HepG2 (cell line): ENCODE measurements around the gene ZNF20. TPM values are rescaled to one million over a fixed set of nuclear protein-coding genes. Genes with fewer than 3 reads are reported as not detected.

Experiments
- ATAC-seq: fragments of 200-7000 bp; cut with Tn5 transposase; 3 replicates; pipeline ENCODE4 v1.9.1; 2020; ENCODE audit warnings: mild to moderate bottlenecking, moderate library complexity
- BruUV-seq: library from RNA; stranded (reverse); fragments of 400-500 nt; replicated peaks from 2 replicates; lab custom pipeline; 2021; lab: Mats Ljungman, UMichigan
- CTCF ChIA-PET: fragments of 300-600 bp; formaldehyde crosslinking; extraction: SDS; loops from one replicate; lab custom pipeline; 2021; ENCODE audit warnings: low total read pairs, inconsistent platforms, low intra/inter-chr PET ratio; lab: Yijun Ruan, JAX
- POLR2A ChIA-PET: fragments of 350-600 bp; sonication (Branson Sonifier 250); formaldehyde crosslinking; loops from one replicate; lab custom pipeline; 2020; ENCODE audit warnings: antibody characterized with exemption, inconsistent platforms; lab: Yijun Ruan, JAX
- DNase-seq: peaks from one replicate; pipeline ENCODE4 v3.0.0-alpha.2; 2015; ENCODE audit warnings: low spot score
- FAIRE-seq: peaks from 3 replicates; lab custom pipeline; 2011; peaks lifted over from hg19 to GRCh38; lab: Jason Lieb, UNC
- H2AFZ ChIP-seq: one replicate; pipeline ENCODE4 v1.6.1; 2011; ENCODE audit warnings: low read length, inconsistent platforms
- H3K27ac ChIP-seq: fragments of 300-600 bp; 3 replicates; pipeline ENCODE4 v1.8.0; 2011; ENCODE audit warnings: mixed run types, mild to moderate bottlenecking, mixed read lengths, low read length, inconsistent platforms; ENCODE audit not compliant: insufficient read depth; ENCODE audit errors: extremely low read length
- H3K27me3 ChIP-seq, 2 experiments: fragments of 200-600 bp in 1 of 2; 2 replicates in 1 of 2; 3 replicates in 1 of 2; pipeline versions ENCODE4 v1.6.0 to v1.8.0; 2011; ENCODE audit warnings: low read length in 2 of 2, mild to moderate bottlenecking in 2 of 2, moderate library complexity in 2 of 2, inconsistent platforms in 1 of 2; ENCODE audit not compliant: insufficient read depth in 2 of 2, control insufficient read depth in 1 of 2
- H3K36me3 ChIP-seq, 2 experiments: fragments of 200-600 bp in 1 of 2; replicated peaks in 1 of 2; 2 replicates in 1 of 2; 3 replicates in 1 of 2; pipeline versions ENCODE4 v1.5.1 to v1.8.0; 2011; ENCODE audit warnings: low read length in 2 of 2, inconsistent platforms in 1 of 2; ENCODE audit not compliant: insufficient read depth in 2 of 2, control insufficient read depth in 1 of 2
- H3K4me1 ChIP-seq: 2 replicates; pipeline ENCODE4 v1.5.1; 2012; ENCODE audit warnings: low read length, inconsistent platforms; ENCODE audit not compliant: insufficient read depth
- H3K4me2 ChIP-seq: 2 replicates; pipeline ENCODE4 v1.6.0; 2011; ENCODE audit warnings: low read depth, low read length, inconsistent platforms
- H3K4me3 ChIP-seq, 3 experiments: fragments of 200-600 bp in 1 of 3; sonication (generic), shearing (Covaris generic) in 1 of 3; replicated peaks in 1 of 3; 2 replicates each; pipeline ENCODE4 v1.5.1; 2011 to 2016; ENCODE audit warnings: low read length in 3 of 3, inconsistent platforms in 2 of 3, low read depth in 2 of 3, mild to moderate bottlenecking in 2 of 3, control low read depth in 1 of 3, mixed read lengths in 1 of 3; ENCODE audit not compliant: insufficient read depth in 1 of 3
- H3K79me2 ChIP-seq: one replicate; pipeline ENCODE4 v1.6.1; 2011; ENCODE audit warnings: low read length, inconsistent platforms; ENCODE audit not compliant: insufficient read depth
- H3K9ac ChIP-seq: 2 replicates; pipeline ENCODE4 v1.6.0; 2011; ENCODE audit warnings: mild to moderate bottlenecking, low read depth, low read length, inconsistent platforms; ENCODE audit not compliant: insufficient read depth
- H3K9me3 ChIP-seq: 2 replicates; pipeline ENCODE4 v1.5.1; 2012; ENCODE audit warnings: mild to moderate bottlenecking, low read length
- H4K20me1 ChIP-seq: 2 replicates; pipeline ENCODE4 v1.6.0; 2011; ENCODE audit warnings: inconsistent platforms, mild to moderate bottlenecking, low read length, moderate library complexity; ENCODE audit not compliant: insufficient read depth
- ATF7 ChIP-seq, 2 experiments: fragments of 450-650 bp in 1 of 2; sonication (generic) in 1 of 2; formaldehyde crosslinking in 1 of 2; IDR thresholded peaks; 2 replicates each; pipeline versions ENCODE4 v1.4.0 to v1.6.1; 2016 to 2020; ENCODE audit warnings: antibody characterized with exemption in 1 of 2, mild to moderate bottlenecking in 1 of 2, missing genetic modification reagents in 1 of 2
- IRF2 ChIP-seq: IDR thresholded peaks from 2 replicates; pipeline ENCODE4 v1.6.1; 2018; ENCODE audit warnings: missing genetic modification reagents, missing compliant biosample characterization
- MEIS1 ChIP-seq: sonication (generic); formaldehyde crosslinking; IDR thresholded peaks from 2 replicates; pipeline ENCODE4 v1.9.0; 2021; ENCODE audit warnings: mild to moderate bottlenecking, missing genetic modification reagents, moderate library complexity, borderline replicate concordance
- MIER3 ChIP-seq: IDR thresholded peaks from 2 replicates; pipeline ENCODE4 v1.6.1; 2016; ENCODE audit warnings: missing compliant biosample characterization, borderline replicate concordance
- MTA1 ChIP-seq: sonication (generic); formaldehyde crosslinking; IDR thresholded peaks from 2 replicates; pipeline ENCODE4 v1.4.0; 2020; ENCODE audit warnings: missing genetic modification reagents, mild to moderate bottlenecking, borderline replicate concordance
- PHB2 ChIP-seq: fragments of 450-650 bp; IDR thresholded peaks from 2 replicates; pipeline ENCODE4 v1.6.1; 2018; ENCODE audit not compliant: partially characterized antibody
- REXO4 ChIP-seq: sonication (generic); formaldehyde crosslinking; IDR thresholded peaks from 2 replicates; pipeline ENCODE4 v1.8.0; 2022; ENCODE audit warnings: missing genetic modification reagents, mild to moderate bottlenecking, borderline replicate concordance
- SCMH1 ChIP-seq: sonication (generic); formaldehyde crosslinking; IDR thresholded peaks from 2 replicates; pipeline ENCODE4 v1.9.0; 2021; ENCODE audit warnings: missing genetic modification reagents, mild to moderate bottlenecking, borderline replicate concordance
- TMF1 ChIP-seq: sonication (generic); formaldehyde crosslinking; IDR thresholded peaks from 2 replicates; pipeline ENCODE4 v1.8.1; 2022; ENCODE audit warnings: low read depth, missing genetic modification reagents
- ZNF136 ChIP-seq: sonication (generic); formaldehyde crosslinking; IDR thresholded peaks from 2 replicates; pipeline ENCODE4 v1.8.1; 2022; ENCODE audit warnings: low read depth, mild to moderate bottlenecking, moderate library complexity, missing genetic modification reagents
- ZNF224 ChIP-seq: sonication (generic); formaldehyde crosslinking; IDR thresholded peaks from 2 replicates; pipeline ENCODE4 v1.5.0; 2020; ENCODE audit warnings: mild to moderate bottlenecking, missing genetic modification reagents
- ZNF260 ChIP-seq: sonication (generic); formaldehyde crosslinking; IDR thresholded peaks from 2 replicates; pipeline ENCODE4 v1.4.0; 2020; ENCODE audit warnings: missing genetic modification reagents, low read depth, mild to moderate bottlenecking, borderline replicate concordance
- ZNF292 ChIP-seq: sonication (generic); formaldehyde crosslinking; IDR thresholded peaks from 2 replicates; pipeline ENCODE4 v1.8.1; 2022; ENCODE audit warnings: mild to moderate bottlenecking, low read depth, missing genetic modification reagents, borderline replicate concordance
- ZNF335 ChIP-seq: sonication (generic); formaldehyde crosslinking; IDR thresholded peaks from 2 replicates; pipeline ENCODE4 v1.4.0; 2020; ENCODE audit warnings: missing genetic modification reagents
- ZNF34 ChIP-seq: sonication (generic); formaldehyde crosslinking; IDR thresholded peaks from 2 replicates; pipeline ENCODE4 v1.4.0; 2020; ENCODE audit warnings: mild to moderate bottlenecking, missing genetic modification reagents, borderline replicate concordance
- ZNF576 ChIP-seq: sonication (generic); formaldehyde crosslinking; IDR thresholded peaks from 2 replicates; pipeline ENCODE4 v1.4.0; 2020; ENCODE audit warnings: mild to moderate bottlenecking, missing genetic modification reagents
- ZNF720 ChIP-seq: sonication (generic); formaldehyde crosslinking; IDR thresholded peaks from 2 replicates; pipeline ENCODE4 v1.4.0; 2020; ENCODE audit warnings: missing genetic modification reagents
- ZNF746 ChIP-seq: sonication (generic); formaldehyde crosslinking; IDR thresholded peaks from 2 replicates; pipeline ENCODE4 v1.8.0; 2022; ENCODE audit warnings: mild to moderate bottlenecking, missing genetic modification reagents
- ZSCAN31 ChIP-seq: sonication (generic); formaldehyde crosslinking; IDR thresholded peaks from 2 replicates; pipeline ENCODE4 v1.5.0; 2020; ENCODE audit warnings: low read depth, mild to moderate bottlenecking, missing genetic modification reagents
- WGBS: methylation state at CpG from one replicate; pipeline ENCODE4 v1.1.6; 2017; ENCODE audit warnings: low lambda C conversion rate; 5-methylcytosine and 5-hydroxymethylcytosine counted together
- in situ Hi-C: cut with HindIII; loops from 2 replicates; pipeline ENCODE4 v1.10.0; 2017; ENCODE audit warnings: low pct_unique_long_range_greater_than_20kb; ENCODE audit not compliant: extremely low pct_ligation_motif_present
- intact Hi-C: fragments of 100-400 bp; cut with micrococcal nuclease; formaldehyde crosslinking; loops from one replicate; pipeline ENCODE4 v1.10.0; 2022; ENCODE audit not compliant: unreplicated experiment
- polyA plus RNA-seq, 8 experiments: library from polyadenylated mRNA; depleted of rRNA in 3 of 8; stranded (reverse) in 7 of 8; unstranded in 1 of 8; fragments of >200 nt; fragmentation: Illumina TruSeq in 4 of 8; extraction: Trizol in 4 of 8; gene quantifications; 2 replicates each; pipeline versions ENCODE4 v1.2.1 to v1.2.3, GENCODE V29; 2011 to 2016; ENCODE audit warnings: low read depth in 4 of 8, missing spikeins in 1 of 8, mixed read lengths in 1 of 8; ENCODE audit not compliant: insufficient read depth in 1 of 8
- total RNA-seq, 5 experiments: library from RNA; depleted of rRNA; stranded (reverse); fragments of >200 nt; fragmentation: Illumina TruSeq; extraction: Trizol; gene quantifications; 2 replicates each; pipeline ENCODE4 v1.2.3, GENCODE V29; 2016; ENCODE audit warnings: low read depth in 1 of 5
- TF ChIP-seq, protein P1 (sequence below): sonication (generic); formaldehyde crosslinking; IDR thresholded peaks from 2 replicates; pipeline ENCODE4 v1.5.0; 2020; ENCODE audit warnings: missing genetic modification reagents, mild to moderate bottlenecking, borderline replicate concordance

The ZNF20 gene
- total and polyA plus RNA-seq, 2 of the 13 experiments (the other 11 are each of a cell fraction or from before 2014, with no cell fraction given), result 1.6 to 8.0 TPM

GRCh38 chr19:12156223-12157058 is 16.3 kb upstream of the ZNF20 start, which contains the start of gene ZNF625:
Gene ZNF625, minus strand, starts transcription at chr19:12156734. Its CDS starts 176 bp downstream, at chr19:12156558.
- H3K9me3 ChIP-seq, result no peaks in the 10 kb centered on the region
- peak within 1 kb of the TSS; percentile 75 for H2AFZ ChIP-seq
- BruUV-seq, result no TSS peak
- H3K27me3 ChIP-seq, result no peaks in the 10 kb centered on the region
- H3K79me2 ChIP-seq, result peaks cover 22% of the 10 kb centered on the region
- no peaks in the 10 kb centered on the region; the same call in 1 of the 2 replicates for H4K20me1 ChIP-seq
- ATAC-seq (peak; percentile 98), DNase-seq (peak; percentile 90), FAIRE-seq (peak; percentile 81)
- H3K4me1 ChIP-seq, result peaks cover 28% of the 10 kb centered on the region
- POLR2A ChIA-PET, result interaction anchor here (0.5 to 1.8 kb wide), 9 partner anchors 16 to 394 kb away, joined by 3 to 11 read pairs (median 3); partner anchors contain the start of genes ZNF20, ZNF44, ZNF69 and ZNF878
- peak within 1 kb of the TSS; percentile 96 for H3K4me2 ChIP-seq
- in situ Hi-C loops (no loop called here), intact Hi-C loops (no loop called here)
- peak within 1 kb of the TSS; percentile 84 for H3K9ac ChIP-seq
- H3K36me3 ChIP-seq, result 0 out of 5 replicates have a peak, but pooled peaks cover 0 to 5% of the 10 kb centered on the region in 2 experiments
- peak within 1 kb of the TSS; percentile 80 for H3K27ac ChIP-seq
- peak within 1 kb of the TSS; percentile 86 to 98 (median 87) for H3K4me3 ChIP-seq
- CTCF ChIA-PET, result no interaction called here
- 0% methylated on average over 7 of the region's 58 CpGs for WGBS
- no peak; the same call in 1 of the 2 replicates for TF ChIP-seq REXO4 (CRISPR knock-in tag)
- no peak for TF ChIP-seq ZNF576 (CRISPR knock-in tag)
- TF ChIP-seq PHB2, result no peak
- TF ChIP-seq ZNF292 (CRISPR knock-in tag), result peak; percentile 52; the same call in 1 of the 2 replicates
- TF ChIP-seq ZNF260 (CRISPR knock-in tag), result no peak
- TF ChIP-seq ATF7 (IDR thresholded peaks at IDR 0.05), result no peak
- TF ChIP-seq ATF7 (CRISPR knock-in tag; IDR thresholded peaks at IDR 0.05), result peak; percentile 74; the same call in 1 of the 2 replicates
- peak; percentile 88; the same call in 1 of the 2 replicates for TF ChIP-seq MEIS1 (CRISPR knock-in tag)
- TF ChIP-seq MIER3 (CRISPR knock-in tag), result peak; percentile 24; the same call in 1 of the 2 replicates
- 0 out of 2 replicates have a peak, but pooled peaks have one; percentile 31 for TF ChIP-seq TMF1
- TF ChIP-seq, protein P1, sequence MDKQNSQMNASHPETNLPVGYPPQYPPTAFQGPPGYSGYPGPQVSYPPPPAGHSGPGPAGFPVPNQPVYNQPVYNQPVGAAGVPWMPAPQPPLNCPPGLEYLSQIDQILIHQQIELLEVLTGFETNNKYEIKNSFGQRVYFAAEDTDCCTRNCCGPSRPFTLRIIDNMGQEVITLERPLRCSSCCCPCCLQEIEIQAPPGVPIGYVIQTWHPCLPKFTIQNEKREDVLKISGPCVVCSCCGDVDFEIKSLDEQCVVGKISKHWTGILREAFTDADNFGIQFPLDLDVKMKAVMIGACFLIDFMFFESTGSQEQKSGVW (CRISPR knock-in tag), result no peak
- TF ChIP-seq ZNF34 (CRISPR knock-in tag), result 0 out of 2 replicates have a peak, but pooled peaks have one; percentile 39
- TF ChIP-seq IRF2, result peak; percentile 35; the same call in 1 of the 2 replicates
- peak; percentile 43; the same call in 1 of the 2 replicates for TF ChIP-seq ZSCAN31 (CRISPR knock-in tag)
- TF ChIP-seq SCMH1 (CRISPR knock-in tag), result no peak
- no peak for TF ChIP-seq ZNF746 (CRISPR knock-in tag)
- TF ChIP-seq ZNF720 (CRISPR knock-in tag), result no peak
- no peak for TF ChIP-seq ZNF136 (CRISPR knock-in tag)
- TF ChIP-seq MTA1 (CRISPR knock-in tag), result peak; percentile 68; the same call in 1 of the 2 replicates
- TF ChIP-seq ZNF224 (CRISPR knock-in tag), result 0 out of 2 replicates have a peak, but pooled peaks have one; percentile 29
- TF ChIP-seq ZNF335 (CRISPR knock-in tag), result peak; percentile 47; the same call in 1 of the 2 replicates
